Left hindlimb (tissue), 1 donor: ENCODE measurements around the gene FAM236C.
"Not testable (repeated sequence)": the region's sequence is repeated elsewhere in the genome, so short reads cannot be mapped to it uniquely, and the experiment has no call there.

ENCODE experiments used
- DNase-seq: peaks from one replicate; pipeline ENCODE4 v3.0.0-alpha.2; 2018

The FAM236C gene

GRCh38 chrX:72912315-72912714, at the start of gene FAM236C:
FAM236C (plus strand) TSS chrX:72912615; CDS start chrX:72912715, 100 bp downstream.
- not testable (repeated sequence) for DNase-seq

GRCh38 chrX:72882898-72883297, 29.5 kb upstream of the FAM236C start:
- not testable (repeated sequence) for DNase-seq

GRCh38 chrX:72889740-72890139, 22.7 kb upstream of the FAM236C start:
- DNase-seq: not testable (repeated sequence)

- DNase-seq: not testable (repeated sequence)
Measured at GRCh38 chrX:72916096-72916495, 3.7 kb downstream of the FAM236C start.

GRCh38 chrX:72932283-72932682, 19.9 kb downstream of the FAM236C start:
- DNase-seq: not testable (repeated sequence)

- not testable (repeated sequence) for DNase-seq
Measured at GRCh38 chrX:72936455-72936854, 24.0 kb downstream of the FAM236C start.

- not testable (repeated sequence) for DNase-seq
Measured at GRCh38 chrX:72936882-72937455, 24.6 kb downstream of the FAM236C start.

GRCh38 chrX:72937906-72938305, 25.5 kb downstream of the FAM236C start, which contains the start of gene FAM236A:
FAM236A (plus strand) TSS chrX:72938206; CDS start chrX:72938263, 57 bp downstream.
- not testable (repeated sequence) for DNase-seq

GRCh38 chrX:72942272-72942671, 29.9 kb downstream of the FAM236C start:
- DNase-seq: not testable (repeated sequence)

GRCh38 chrX:72943035-72943818, 30.8 kb downstream of the FAM236C start:
- not testable (repeated sequence) for DNase-seq

- not testable (repeated sequence) for DNase-seq
Measured at GRCh38 chrX:72943819-72944169, 31.4 kb downstream of the FAM236C start, which contains the start of gene DMRTC1. DMRTC1 (minus strand) TSS chrX:72943837; CDS start chrX:72875694, 68,143 bp downstream.

- not testable (repeated sequence) for DNase-seq
Measured at GRCh38 chrX:72959971-72960370, 47.6 kb downstream of the FAM236C start.
